ENCODE measurements around the gene GLG1.
A peak's percentile ranks its signal among the peaks of the same experiment; 100 is the strongest.
"Not testable (repeated sequence)": the region's sequence is repeated elsewhere in the genome, so short reads cannot be mapped to it uniquely, and the experiment has no call there.

GLG1 gene

GRCh38 chr16:74606521-74607309, at the start of gene GLG1:
Gene GLG1 (minus strand): TSS chr16:74607114. CDS start chr16:74607094, 20 bp downstream.
- Histone ChIP-seq H3K9me3 (ENCODE audit: control insufficient read depth, insufficient read depth, low read length) (no peaks in the 10 kb centered on the region), H3K36me3 (ENCODE audit: insufficient read depth, low read length) (no peaks in the 10 kb centered on the region), H3K9ac (ENCODE audit: low read depth, low read length) (peak within 1 kb of the TSS; percentile 92), H3K4me1 (ENCODE audit: insufficient read depth, low read length) (peaks cover 10% of the 10 kb centered on the region; the same call in 1 of the 2 replicates)

GRCh38 chr16:74654536-74655050, 47.7 kb upstream of the GLG1 start:
- Histone ChIP-seq H3K9me3 (ENCODE audit: control insufficient read depth, insufficient read depth, low read length) (no peaks in the 10 kb centered on the region), H3K9ac (ENCODE audit: low read depth, low read length) (no peak overlapping the region), H3K4me1 (ENCODE audit: insufficient read depth, low read length) (peaks cover 4% of the 10 kb centered on the region), H3K36me3 (ENCODE audit: insufficient read depth, low read length) (peaks cover 29% of the 10 kb centered on the region)

DNA sequence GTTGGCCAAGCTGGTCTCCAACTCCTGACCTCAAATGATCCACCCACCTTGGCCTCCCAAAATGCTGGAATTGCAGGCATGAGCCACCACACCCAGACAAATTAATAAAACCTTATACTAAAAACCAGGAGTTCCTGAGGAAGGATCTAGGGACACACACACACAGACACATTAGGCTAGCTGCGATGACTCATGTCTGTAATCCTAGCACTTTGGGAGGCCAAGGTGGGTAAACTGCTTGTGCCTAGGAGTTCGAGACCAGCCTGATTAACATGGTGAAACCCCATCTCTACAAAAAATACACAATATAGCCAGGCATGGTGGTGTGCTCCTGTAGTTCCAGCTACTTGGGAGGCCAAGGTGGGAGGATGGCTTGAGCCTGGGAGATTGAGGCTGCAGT, 46.0 kb upstream of the GLG1 start:
- not testable (repeated sequence) for H3K9me3 ChIP-seq (ENCODE audit: control insufficient read depth, insufficient read depth, low read length); H3K4me1 ChIP-seq (ENCODE audit: insufficient read depth, low read length); H3K9ac ChIP-seq (ENCODE audit: low read depth, low read length)
- peaks cover 23% of the 10 kb centered on the region for H3K36me3 ChIP-seq (ENCODE audit: insufficient read depth, low read length)

DNA sequence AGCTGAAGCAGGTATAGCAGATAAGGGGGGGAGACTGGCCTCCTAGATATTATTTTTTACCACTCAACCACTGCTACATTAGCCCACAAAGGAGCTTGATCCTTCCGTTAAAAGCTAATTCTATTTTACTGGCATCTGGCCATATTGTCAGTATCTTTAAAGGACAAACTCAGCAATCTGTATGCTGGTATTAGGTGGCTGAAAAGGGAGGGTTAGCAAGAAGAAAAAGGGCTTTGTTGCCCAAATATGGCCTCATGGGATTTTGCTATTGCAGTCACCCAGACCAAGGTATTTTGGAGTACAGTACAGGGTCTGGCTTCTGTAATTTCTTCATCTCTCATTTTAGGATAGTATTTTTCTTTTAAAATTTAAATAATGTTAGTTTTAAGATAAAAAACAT, 45.3 kb upstream of the GLG1 start:
- peaks cover 4% of the 10 kb centered on the region for H3K4me1 ChIP-seq (ENCODE audit: insufficient read depth, low read length)
- no peaks in the 10 kb centered on the region for H3K9me3 ChIP-seq (ENCODE audit: control insufficient read depth, insufficient read depth, low read length)
- no peak overlapping the region for H3K9ac ChIP-seq (ENCODE audit: low read depth, low read length)
- H3K36me3 ChIP-seq (ENCODE audit: insufficient read depth, low read length) = peaks cover 24% of the 10 kb centered on the region

- Histone ChIP-seq H3K36me3 (ENCODE audit: insufficient read depth, low read length) (peaks cover 27% of the 10 kb centered on the region), H3K4me1 (ENCODE audit: insufficient read depth, low read length) (peaks cover 4% of the 10 kb centered on the region; the same call in 1 of the 2 replicates), H3K9ac (ENCODE audit: low read depth, low read length) (no peak overlapping the region), H3K9me3 (ENCODE audit: control insufficient read depth, insufficient read depth, low read length) (no peaks in the 10 kb centered on the region)
Observed at GRCh38 chr16:74651841-74652240, 44.9 kb upstream of the GLG1 start.

GRCh38 chr16:74650966-74651567, 44.2 kb upstream of the GLG1 start:
- Histone ChIP-seq H3K36me3 (ENCODE audit: insufficient read depth, low read length) (peaks cover 31% of the 10 kb centered on the region), H3K4me1 (ENCODE audit: insufficient read depth, low read length) (peaks cover 4% of the 10 kb centered on the region; the same call in 1 of the 2 replicates), H3K9ac (ENCODE audit: low read depth, low read length) (no peak overlapping the region), H3K9me3 (ENCODE audit: control insufficient read depth, insufficient read depth, low read length) (no peaks in the 10 kb centered on the region)

DNA sequence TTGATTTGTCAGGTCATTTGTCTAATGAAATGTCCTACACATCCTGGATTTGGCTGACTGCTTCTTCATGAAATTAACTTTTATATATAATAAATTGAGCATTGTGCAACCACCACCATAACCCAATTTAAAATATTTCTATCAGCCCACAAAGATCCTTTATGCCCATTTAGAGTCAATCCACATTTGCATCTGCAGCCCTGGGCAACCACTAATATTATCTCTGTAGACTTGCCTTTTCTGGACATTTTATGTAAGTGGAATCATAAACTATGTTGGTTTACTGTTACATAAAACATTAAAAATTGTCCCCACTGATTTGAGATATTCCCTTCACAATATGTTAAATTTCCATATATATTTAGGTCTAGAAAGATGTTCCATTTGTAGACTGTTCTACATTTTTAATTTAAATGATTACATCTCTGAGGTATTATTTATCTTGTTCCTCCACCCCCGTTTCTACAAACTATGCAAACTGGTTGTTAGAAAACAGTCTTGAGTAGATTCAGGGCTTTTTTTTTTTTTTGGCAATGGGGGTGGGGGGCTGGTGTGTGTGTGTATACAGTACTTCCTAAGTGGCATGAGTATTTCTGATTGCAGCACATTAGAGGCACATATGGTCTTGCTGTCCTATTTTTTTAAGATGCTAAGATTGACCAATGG, 43.1 kb upstream of the GLG1 start:
- Histone ChIP-seq H3K36me3 (ENCODE audit: insufficient read depth, low read length) (peaks cover 33% of the 10 kb centered on the region), H3K9me3 (ENCODE audit: control insufficient read depth, insufficient read depth, low read length) (no peaks in the 10 kb centered on the region), H3K4me1 (ENCODE audit: insufficient read depth, low read length) (peaks cover 4% of the 10 kb centered on the region; the same call in 1 of the 2 replicates), H3K9ac (ENCODE audit: low read depth, low read length) (no peak overlapping the region)

DNA sequence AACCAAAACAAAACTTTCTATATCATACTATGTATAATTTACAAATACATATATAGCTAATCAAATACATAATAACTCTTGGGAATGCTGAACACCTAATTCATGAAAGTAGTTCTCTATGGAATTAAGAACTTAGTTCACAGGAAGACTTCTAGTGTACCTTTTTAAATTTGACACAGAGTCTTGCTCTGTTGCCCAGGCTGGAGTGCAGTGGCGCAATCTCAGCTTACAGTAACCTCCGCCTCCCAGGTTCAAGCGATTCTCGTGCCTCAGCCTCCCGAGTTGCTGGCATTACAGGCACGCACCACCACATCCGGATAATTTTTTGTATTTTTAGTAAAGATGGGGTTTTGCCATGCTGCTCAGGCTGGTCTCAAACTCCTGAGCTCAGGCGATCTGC, 35.1 kb upstream of the GLG1 start:
- H3K9ac ChIP-seq (ENCODE audit: low read depth, low read length) = no peak overlapping the region
- no peaks in the 10 kb centered on the region for H3K4me1 ChIP-seq (ENCODE audit: insufficient read depth, low read length)
- no peaks in the 10 kb centered on the region for H3K9me3 ChIP-seq (ENCODE audit: control insufficient read depth, insufficient read depth, low read length)
- H3K36me3 ChIP-seq (ENCODE audit: insufficient read depth, low read length) = peaks cover 24% of the 10 kb centered on the region

DNA sequence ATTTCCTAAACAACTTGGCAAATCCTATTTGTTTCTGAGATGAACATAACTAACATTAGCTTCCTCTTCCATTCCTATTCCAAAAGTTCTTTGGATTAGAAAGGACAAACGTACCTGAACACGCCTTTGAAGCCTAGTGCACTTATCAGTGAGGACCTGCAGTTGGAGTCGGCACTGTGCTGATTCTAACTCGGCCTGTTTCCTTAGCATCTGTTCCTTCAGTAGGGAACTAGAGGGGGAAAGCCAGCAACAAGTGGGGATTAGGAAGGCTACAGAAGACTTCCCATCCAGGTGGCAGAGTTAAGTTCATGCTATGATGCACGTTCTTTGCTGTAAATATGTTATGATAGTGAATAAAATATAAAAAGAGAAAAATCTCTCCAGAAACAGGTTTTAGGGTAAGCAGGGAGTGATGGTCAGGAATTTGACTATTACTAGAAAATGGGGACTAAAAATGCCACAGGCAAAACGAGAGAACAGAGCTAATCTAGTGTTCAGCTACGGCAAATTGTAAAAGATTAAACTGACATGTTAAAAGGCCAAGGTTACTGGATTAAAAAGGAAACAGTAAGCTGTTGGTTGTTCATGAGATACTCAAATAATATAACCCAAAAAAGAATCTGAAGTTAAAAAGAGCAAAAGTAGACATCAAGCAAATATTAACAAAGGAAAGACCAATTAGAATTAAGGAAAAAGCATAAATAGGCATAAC, 31.0 kb upstream of the GLG1 start:
- Histone ChIP-seq H3K9me3 (ENCODE audit: control insufficient read depth, insufficient read depth, low read length) (no peaks in the 10 kb centered on the region), H3K4me1 (ENCODE audit: insufficient read depth, low read length) (no peaks in the 10 kb centered on the region), H3K9ac (ENCODE audit: low read depth, low read length) (no peak overlapping the region), H3K36me3 (ENCODE audit: insufficient read depth, low read length) (peaks cover 19% of the 10 kb centered on the region)

GRCh38 chr16:74635303-74635702, 28.4 kb upstream of the GLG1 start:
- Histone ChIP-seq H3K4me1 (ENCODE audit: insufficient read depth, low read length) (no peaks in the 10 kb centered on the region), H3K36me3 (ENCODE audit: insufficient read depth, low read length) (peaks cover 33% of the 10 kb centered on the region), H3K9me3 (ENCODE audit: control insufficient read depth, insufficient read depth, low read length) (no peaks in the 10 kb centered on the region), H3K9ac (ENCODE audit: low read depth, low read length) (no peak overlapping the region)

DNA sequence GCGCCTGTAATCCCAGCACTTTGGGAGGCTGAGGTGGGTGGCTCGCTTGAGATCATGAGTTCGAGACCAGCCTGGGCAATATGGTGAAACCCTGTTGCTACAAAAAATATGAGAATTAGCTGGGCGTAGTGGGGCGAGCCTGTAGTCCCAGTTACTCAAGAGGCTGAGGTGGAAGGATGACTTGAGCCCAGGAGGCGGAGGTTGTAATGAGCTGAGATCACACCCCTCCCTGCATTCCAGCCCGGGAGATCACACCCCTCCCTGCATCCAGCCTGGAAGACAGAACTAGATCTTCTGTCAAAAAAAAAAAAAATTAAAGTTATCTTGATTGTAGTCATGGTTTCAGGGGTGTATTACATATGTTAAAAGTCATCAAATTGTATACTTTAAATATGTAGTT, 26.8 kb upstream of the GLG1 start:
- no peak overlapping the region for H3K9ac ChIP-seq (ENCODE audit: low read depth, low read length)
- no peaks in the 10 kb centered on the region for H3K4me1 ChIP-seq (ENCODE audit: insufficient read depth, low read length)
- H3K36me3 ChIP-seq (ENCODE audit: insufficient read depth, low read length) = peaks cover 43% of the 10 kb centered on the region
- H3K9me3 ChIP-seq (ENCODE audit: control insufficient read depth, insufficient read depth, low read length) = no peaks in the 10 kb centered on the region

DNA sequence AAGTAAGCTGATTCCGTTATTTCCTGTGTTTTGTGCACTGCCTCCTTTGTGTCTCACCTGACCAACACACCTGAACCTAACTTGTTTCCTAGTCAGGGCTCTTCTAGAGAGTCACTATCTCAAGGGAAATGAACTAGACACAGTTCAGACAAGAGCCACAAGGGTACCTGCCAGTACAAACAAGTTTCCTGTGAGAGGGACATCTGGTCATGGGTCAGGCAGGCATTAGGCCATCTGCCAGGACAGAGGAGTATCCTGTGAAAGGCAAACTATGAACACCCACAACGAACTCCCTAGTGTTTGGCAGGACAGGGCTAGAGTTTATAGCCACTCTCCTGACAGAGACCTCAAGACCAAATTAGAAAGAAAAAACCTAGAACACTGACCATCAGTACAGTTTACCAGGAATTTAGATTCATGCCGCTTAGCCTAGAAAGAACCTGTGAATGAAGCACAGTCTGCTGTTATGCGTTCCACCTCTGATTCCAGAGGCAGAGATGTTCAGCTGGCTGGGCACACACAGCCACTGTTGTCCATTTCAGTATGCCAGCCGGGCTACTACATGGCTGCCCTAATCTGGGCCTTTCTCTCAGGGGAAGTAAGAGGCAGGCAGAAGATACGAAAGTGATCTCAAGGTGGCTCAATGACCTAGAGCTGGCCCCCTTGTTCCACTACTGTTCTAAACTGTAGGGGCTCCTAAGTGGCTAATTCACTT, 20.7 kb upstream of the GLG1 start:
- H3K9me3 ChIP-seq (ENCODE audit: control insufficient read depth, insufficient read depth, low read length) = no peaks in the 10 kb centered on the region
- H3K36me3 ChIP-seq (ENCODE audit: insufficient read depth, low read length) = peaks cover 48% of the 10 kb centered on the region
- H3K4me1 ChIP-seq (ENCODE audit: insufficient read depth, low read length) = no peaks in the 10 kb centered on the region
- H3K9ac ChIP-seq (ENCODE audit: low read depth, low read length) = no peak overlapping the region

DNA sequence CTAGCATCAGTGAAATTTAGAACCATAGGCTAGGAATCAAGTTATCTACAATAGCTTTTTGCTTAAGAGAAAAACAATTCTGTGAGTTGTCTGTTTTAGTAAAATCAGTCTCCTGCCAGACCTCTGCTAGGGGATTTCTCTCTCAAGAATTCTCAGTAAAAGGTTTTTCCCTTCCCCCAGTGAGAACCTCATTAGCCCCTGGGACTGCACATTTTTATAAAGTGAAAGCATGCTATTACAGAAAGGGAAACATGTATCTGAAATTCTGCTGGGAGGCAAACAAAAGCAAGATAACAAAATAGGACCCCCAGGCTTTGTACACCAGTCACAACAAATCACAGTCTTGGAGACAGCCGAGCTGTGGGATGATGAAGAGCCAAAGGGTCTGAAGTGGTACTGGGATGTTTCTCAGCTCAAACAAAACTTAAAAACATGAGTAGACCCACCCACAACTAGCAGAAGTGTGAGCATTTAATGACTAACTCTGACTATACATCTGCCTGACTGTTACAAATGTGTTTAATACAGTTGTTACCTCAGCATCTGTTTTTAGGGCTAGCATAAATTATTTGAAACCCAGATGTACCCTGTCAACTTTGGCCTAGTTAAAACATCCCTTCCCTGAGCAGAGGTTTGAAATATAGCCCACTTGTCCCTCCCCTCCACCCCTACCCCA, 20.0 kb upstream of the GLG1 start:
- Histone ChIP-seq H3K9ac (ENCODE audit: low read depth, low read length) (no peak overlapping the region), H3K4me1 (ENCODE audit: insufficient read depth, low read length) (0 out of 2 replicates have a peak, but pooled peaks cover 5% of the 10 kb centered on the region), H3K36me3 (ENCODE audit: insufficient read depth, low read length) (peaks cover 46% of the 10 kb centered on the region), H3K9me3 (ENCODE audit: control insufficient read depth, insufficient read depth, low read length) (no peaks in the 10 kb centered on the region)
